ENCODE results near the gene CELF1.

CELF1 gene

DNA sequence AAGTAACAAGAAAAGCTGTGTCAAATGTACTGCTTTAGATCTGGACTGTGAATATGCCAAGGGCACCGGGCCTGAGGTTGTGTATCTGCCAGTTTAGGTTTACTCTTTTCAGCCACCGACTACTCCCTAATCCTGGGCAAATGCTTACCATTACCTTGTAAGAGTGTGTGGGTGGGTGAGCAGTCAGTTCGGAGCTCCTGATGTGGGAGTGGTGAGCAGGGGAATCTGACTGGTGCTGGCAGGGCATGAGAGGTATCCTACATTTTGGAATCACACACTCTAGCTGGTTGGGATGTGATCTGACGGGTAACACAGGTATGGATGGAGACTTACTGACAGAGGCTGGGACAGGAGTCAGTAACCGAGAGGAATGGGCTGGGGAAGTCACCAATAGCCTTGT, 30.9 kb upstream of the CELF1 start:
- Histone ChIP-seq H3K36me3 (ENCODE audit: insufficient read depth, low read length) (peaks cover 38% of the 10 kb centered on the region; the same call in 1 of the 2 replicates), H3K27me3 (ENCODE audit: insufficient read depth, low read length, poor library complexity, severe bottlenecking) (no peaks in the 10 kb centered on the region), H3K9ac (ENCODE audit: low read depth, low read length, poor library complexity, severe bottlenecking) (no peak overlapping the region), H3K4me2 (ENCODE audit: low read depth, low read length, poor library complexity, severe bottlenecking) (peak overlapping the region; percentile 90), H3F3A (ENCODE audit: low read depth) (0 out of 2 replicates have a peak, but pooled peaks cover 4% of the 10 kb centered on the region), H3K9me3 (ENCODE audit: insufficient read depth, low read depth, low read length) (no peaks in the 10 kb centered on the region), H4K20me1 (ENCODE audit: insufficient read depth, low read length, poor library complexity, severe bottlenecking) (peaks cover 15% of the 10 kb centered on the region), H3K4me1 (ENCODE audit: insufficient read depth, low read length, poor library complexity, severe bottlenecking) (peaks cover 62% of the 10 kb centered on the region), H3K79me2 (ENCODE audit: insufficient read depth, low read length) (peaks cover 76% of the 10 kb centered on the region), H3K4me3 (ENCODE audit: low read length, poor library complexity, severe bottlenecking) (no peak overlapping the region), H2AFZ (ENCODE audit: low read length) (no peak overlapping the region), H3K9me2 (replicated peaks; ENCODE audit: low read depth, low read length) (no peaks in the 10 kb centered on the region)
- TF ChIP-seq EZH2phosphoT487 (IDR thresholded peaks at IDR 0.05; ENCODE audit: borderline replicate concordance) (no peak), CTCF (conservative IDR thresholded peaks at IDR 0.05; ENCODE audit: low read length) (no peak)

GRCh38 chr11:47578524-47579494, 25.9 kb upstream of the CELF1 start, which contains the start of the genes KBTBD4 and NDUFS3:
Gene KBTBD4 (minus strand): TSS chr11:47578970. CDS start chr11:47578951, 19 bp downstream.
Gene NDUFS3 (plus strand): TSS chr11:47579074. CDS start chr11:47579092, 18 bp downstream.
- Histone ChIP-seq H3K4me2 (ENCODE audit: low read depth, low read length, poor library complexity, severe bottlenecking) (peak within 1 kb of the TSS; percentile 90), H3F3A (ENCODE audit: low read depth) (no peaks in the 10 kb centered on the region), H3K9me3 (ENCODE audit: insufficient read depth, low read depth, low read length) (no peaks in the 10 kb centered on the region), H3K9ac (ENCODE audit: low read depth, low read length, poor library complexity, severe bottlenecking) (peak within 1 kb of the TSS; percentile 90), H3K27me3 (ENCODE audit: insufficient read depth, low read length, poor library complexity, severe bottlenecking) (no peaks in the 10 kb centered on the region), H3K79me2 (ENCODE audit: insufficient read depth, low read length) (peaks cover 80% of the 10 kb centered on the region), H4K20me1 (ENCODE audit: insufficient read depth, low read length, poor library complexity, severe bottlenecking) (peaks cover 27% of the 10 kb centered on the region), H2AFZ (ENCODE audit: low read length) (peak within 1 kb of the TSS; percentile 60; the same call in 1 of the 2 replicates), H3K4me3 (ENCODE audit: low read length, poor library complexity, severe bottlenecking) (peak within 1 kb of the TSS; percentile 97), H3K36me3 (ENCODE audit: insufficient read depth, low read length) (peaks cover 26% of the 10 kb centered on the region; the same call in 1 of the 2 replicates), H3K4me1 (ENCODE audit: insufficient read depth, low read length, poor library complexity, severe bottlenecking) (peaks cover 48% of the 10 kb centered on the region), H3K9me2 (replicated peaks; ENCODE audit: low read depth, low read length) (no peaks in the 10 kb centered on the region)
- TF ChIP-seq CTCF (conservative IDR thresholded peaks at IDR 0.05; ENCODE audit: low read length) (no peak), EZH2phosphoT487 (IDR thresholded peaks at IDR 0.05; ENCODE audit: borderline replicate concordance) (no peak)

DNA sequence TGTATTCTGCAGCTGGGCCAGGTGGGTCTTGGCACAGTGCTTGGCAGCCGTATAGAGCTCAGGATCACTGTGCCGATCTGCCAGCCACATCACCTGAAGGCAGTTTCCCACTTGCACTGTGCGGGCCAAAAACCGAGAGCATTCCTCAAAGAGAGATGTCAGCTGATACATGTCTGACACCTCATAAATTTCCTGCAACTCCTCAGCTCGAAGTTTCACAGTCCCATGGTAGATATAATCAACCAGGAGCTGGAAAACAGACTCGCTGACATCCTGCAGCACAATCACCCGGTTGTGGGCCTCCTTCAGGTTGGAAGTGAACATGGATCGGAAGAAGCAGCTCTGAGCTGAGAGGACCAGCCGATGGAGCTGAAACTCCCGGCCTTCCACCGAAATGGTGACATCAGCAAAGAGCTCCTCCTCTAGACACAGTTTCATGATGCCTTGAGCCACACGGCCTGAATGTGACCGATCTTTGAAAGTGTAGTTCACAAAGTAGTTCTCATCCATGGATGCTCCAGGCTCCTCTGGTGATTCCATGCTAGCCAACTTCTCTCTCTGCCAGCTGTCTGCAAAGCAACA, 24.6 kb upstream of the CELF1 start:
- H3K27me3 ChIP-seq (ENCODE audit: insufficient read depth, low read length, poor library complexity, severe bottlenecking), result no peaks in the 10 kb centered on the region
- H3K9me3 ChIP-seq (ENCODE audit: insufficient read depth, low read depth, low read length), result no peaks in the 10 kb centered on the region
- no peaks in the 10 kb centered on the region for H3F3A ChIP-seq (ENCODE audit: low read depth)
- H4K20me1 ChIP-seq (ENCODE audit: insufficient read depth, low read length, poor library complexity, severe bottlenecking), result peaks cover 32% of the 10 kb centered on the region
- peaks cover 27% of the 10 kb centered on the region; the same call in 1 of the 2 replicates for H3K36me3 ChIP-seq (ENCODE audit: insufficient read depth, low read length)
- H3K9ac ChIP-seq (ENCODE audit: low read depth, low read length, poor library complexity, severe bottlenecking), result peak overlapping the region; percentile 90
- peak overlapping the region; percentile 88 for H3K4me2 ChIP-seq (ENCODE audit: low read depth, low read length, poor library complexity, severe bottlenecking)
- TF ChIP-seq EZH2phosphoT487 (IDR thresholded peaks at IDR 0.05; ENCODE audit: borderline replicate concordance), result no peak
- no peaks in the 10 kb centered on the region for H3K9me2 ChIP-seq (replicated peaks; ENCODE audit: low read depth, low read length)
- H3K4me1 ChIP-seq (ENCODE audit: insufficient read depth, low read length, poor library complexity, severe bottlenecking), result peaks cover 43% of the 10 kb centered on the region
- H2AFZ ChIP-seq (ENCODE audit: low read length), result no peak overlapping the region
- peaks cover 78% of the 10 kb centered on the region for H3K79me2 ChIP-seq (ENCODE audit: insufficient read depth, low read length)
- peak overlapping the region; percentile 97 for H3K4me3 ChIP-seq (ENCODE audit: low read length, poor library complexity, severe bottlenecking)
